A549 (cell line): ENCODE results near the gene DDR2. TPM values are rescaled to one million over a fixed set of nuclear protein-coding genes. Genes with fewer than 3 reads are reported as not detected.

ENCODE experiments used
- ATAC-seq, 2 experiments: fragments of 200-7000 bp in 1 of 2; fragments of >200 bp in 1 of 2; cut with Nextera tagmentation in 1 of 2; cut with Tn5 transposase in 1 of 2; 3 replicates each; pipeline versions ENCODE4 v1.8.0 to v1.9.1; 2018 to 2020; ENCODE audit warnings: mild to moderate bottlenecking in 1 of 2, moderate library complexity in 1 of 2
- CTCF ChIA-PET: fragments of 300-600 bp; sonication (Branson Sonifier 250); formaldehyde crosslinking; extraction: SDS; loops from one replicate; lab custom pipeline; 2021; ENCODE audit warnings: antibody characterized with exemption, inconsistent platforms; lab: Yijun Ruan, JAX
- POLR2A ChIA-PET: fragments of 350-600 bp; formaldehyde crosslinking; extraction: SDS; loops from one replicate; lab custom pipeline; 2021; ENCODE audit warnings: antibody characterized with exemption, inconsistent platforms; lab: Yijun Ruan, JAX
- DNase-seq, 2 experiments: peaks; one replicate each; pipeline versions ENCODE4 v3.0.0 to v3.0.0-alpha.2; 2011 to 2016; ENCODE audit warnings: low read depth in 1 of 2, low spot score in 1 of 2
- FAIRE-seq: peaks from 2 replicates; lab custom pipeline; 2011; peaks lifted over from hg19 to GRCh38; lab: Jason Lieb, UNC
- H3K27ac ChIP-seq, 2 experiments: fragments of >200 bp; sonication (Bioruptor Twin); formaldehyde crosslinking; 3 replicates each; pipeline ENCODE4 v1.5.1; 2016 to 2017
- H3K4me1 ChIP-seq: fragments of >200 bp; sonication (Bioruptor Twin); formaldehyde crosslinking; 3 replicates; pipeline ENCODE4 v1.6.1; 2016
- H3K4me2 ChIP-seq: fragments of >200 bp; sonication (Bioruptor Twin); formaldehyde crosslinking; 3 replicates; pipeline ENCODE4 v1.6.1; 2016
- H3K4me3 ChIP-seq: fragments of >200 bp; sonication (Bioruptor Twin); formaldehyde crosslinking; 3 replicates; pipeline ENCODE4 v1.5.1; 2016
- H3K9me3 ChIP-seq: fragments of >200 bp; sonication (Bioruptor Twin); formaldehyde crosslinking; 3 replicates; pipeline ENCODE4 v1.6.1; 2016
- CBX2 ChIP-seq: fragments of 200-600 bp; sonication (generic); IDR thresholded peaks from 2 replicates; pipeline ENCODE4 v1.6.1; 2016; ENCODE audit warnings: low read depth, mild to moderate bottlenecking, borderline replicate concordance
- CBX8 ChIP-seq: fragments of 200-600 bp; sonication (generic); IDR thresholded peaks from 2 replicates; pipeline ENCODE4 v1.6.1; 2016
- HDAC2 ChIP-seq: fragments of 200-600 bp; sonication (generic); IDR thresholded peaks from 2 replicates; pipeline ENCODE4 v1.6.1; 2016
- HES2 ChIP-seq: fragments of >200 bp; sonication (Bioruptor Twin); formaldehyde crosslinking; IDR thresholded peaks from 2 replicates; pipeline ENCODE4 v1.6.1; 2016
- HOXB13 ChIP-seq: fragments of 250-450 bp; sonication (Bioruptor Pico); IDR thresholded peaks from 2 replicates; pipeline ENCODE4 v1.5.0; 2020; ENCODE audit warnings: low read depth, mild to moderate bottlenecking, moderate library complexity
- HOXB5 ChIP-seq: fragments of 250-450 bp; sonication (Bioruptor Pico); IDR thresholded peaks from 2 replicates; pipeline ENCODE4 v1.5.0; 2020; ENCODE audit warnings: mild to moderate bottlenecking, moderate library complexity
- JUN ChIP-seq, 2 experiments: fragments of >200 bp; sonication (Bioruptor Twin); formaldehyde crosslinking; IDR thresholded peaks; 2 replicates in 1 of 2; 3 replicates in 1 of 2; pipeline ENCODE4 v1.6.1; 2016 to 2017
- JUNB ChIP-seq: fragments of >200 bp; sonication (Bioruptor Twin); formaldehyde crosslinking; IDR thresholded peaks from 2 replicates; pipeline ENCODE4 v1.6.1; 2016
- MAX ChIP-seq: IDR thresholded peaks from 2 replicates; pipeline ENCODE4 v1.6.1; 2012
- NPAS2 ChIP-seq: fragments of 250-450 bp; sonication (Bioruptor Pico); IDR thresholded peaks from 2 replicates; pipeline ENCODE4 v1.8.0; 2022; ENCODE audit warnings: mild to moderate bottlenecking, moderate library complexity, borderline replicate concordance
- RARB ChIP-seq: fragments of 250-450 bp; sonication (Bioruptor Pico); IDR thresholded peaks from 2 replicates; pipeline ENCODE4 v1.8.0; 2021; ENCODE audit warnings: mild to moderate bottlenecking, moderate library complexity
- RFX5 ChIP-seq: fragments of 450-650 bp; IDR thresholded peaks from 2 replicates; pipeline ENCODE4 v1.7.1; 2014; ENCODE audit warnings: antibody characterized with exemption, mild to moderate bottlenecking, moderate library complexity
- SMC3 ChIP-seq: fragments of >200 bp; sonication (Bioruptor Twin); formaldehyde crosslinking; IDR thresholded peaks from 3 replicates; pipeline ENCODE4 v1.6.1; 2018; ENCODE audit warnings: inconsistent platforms
- SREBF2 ChIP-seq: fragments of 450-650 bp; IDR thresholded peaks from 2 replicates; pipeline ENCODE4 v1.6.1; 2014; ENCODE audit warnings: mild to moderate bottlenecking, moderate library complexity
- ZFP36 ChIP-seq: fragments of 450-650 bp; IDR thresholded peaks from 2 replicates; pipeline ENCODE4 v1.6.1; 2014; ENCODE audit warnings: borderline replicate concordance; ENCODE audit not compliant: partially characterized antibody
- ZNF302 ChIP-seq: fragments of 250-450 bp; sonication (Bioruptor Pico); IDR thresholded peaks from 2 replicates; pipeline ENCODE4 v1.9.0; 2021; ENCODE audit warnings: inconsistent platforms, mild to moderate bottlenecking, moderate library complexity
- ZSCAN20 ChIP-seq: fragments of 250-450 bp; sonication (Bioruptor Pico); IDR thresholded peaks from 2 replicates; pipeline ENCODE4 v1.8.0; 2022; ENCODE audit warnings: mild to moderate bottlenecking, moderate library complexity
- WGBS: methylation state at CpG from one replicate; pipeline ENCODE4 v1.1.6; 2017; ENCODE audit errors: missing lambda C conversion rate; 5-methylcytosine and 5-hydroxymethylcytosine counted together
- polyA plus RNA-seq, 4 experiments: library from polyadenylated mRNA; depleted of rRNA in 3 of 4; stranded (reverse); fragments of >200 nt; fragmentation: RNase III in 1 of 4; extraction: RNeasy Plus Mini Kit Qiagen cat#74134 plus additional on column Dnase treatment in 1 of 4; gene quantifications; 2 replicates in 3 of 4; 3 replicates in 1 of 4; pipeline ENCODE4 v1.2.3, GENCODE V29; 2011 to 2017
- TF ChIP-seq, protein P1 (sequence below): fragments of 200-600 bp; sonication (generic); IDR thresholded peaks from 2 replicates; pipeline ENCODE4 v1.6.1; 2016; ENCODE audit warnings: antibody characterized with exemption, mild to moderate bottlenecking, moderate library complexity
- TF ChIP-seq, protein P2 (sequence below): fragments of >200 bp; sonication (Bioruptor Twin); formaldehyde crosslinking; IDR thresholded peaks from 3 replicates; pipeline ENCODE4 v1.6.1; 2016
- TF ChIP-seq, protein P3 (sequence below): fragments of 150-350 bp; IDR thresholded peaks from 2 replicates; pipeline ENCODE4 v1.6.1; 2014; ENCODE audit warnings: low read depth, mild to moderate bottlenecking, low read length

The DDR2 gene
- polyA plus RNA-seq, 2 of the 4 experiments (the other 2 are of a cell fraction), result 0.14 to 0.49 TPM

- Histone ChIP-seq H3K4me1 (peaks cover 10% of the 10 kb centered on the region; the same call in 1 of the 3 replicates), H3K27ac (no peak overlapping the region), H3K4me3 (no peak overlapping the region), H3K9me3 (no peaks in the 10 kb centered on the region), H3K4me2 (no peak overlapping the region)
- POLR2A ChIA-PET, result no interaction called here
- FAIRE-seq (no peak), ATAC-seq (no peak), DNase-seq (no peak)
- CTCF ChIA-PET, result interaction anchor here (0.6 to 1.1 kb wide), 4 partner anchors 9 to 649 kb away, joined by 3 to 4 read pairs (median 3); no protein-coding TSS in a partner anchor
- TF ChIP-seq, protein P1, sequence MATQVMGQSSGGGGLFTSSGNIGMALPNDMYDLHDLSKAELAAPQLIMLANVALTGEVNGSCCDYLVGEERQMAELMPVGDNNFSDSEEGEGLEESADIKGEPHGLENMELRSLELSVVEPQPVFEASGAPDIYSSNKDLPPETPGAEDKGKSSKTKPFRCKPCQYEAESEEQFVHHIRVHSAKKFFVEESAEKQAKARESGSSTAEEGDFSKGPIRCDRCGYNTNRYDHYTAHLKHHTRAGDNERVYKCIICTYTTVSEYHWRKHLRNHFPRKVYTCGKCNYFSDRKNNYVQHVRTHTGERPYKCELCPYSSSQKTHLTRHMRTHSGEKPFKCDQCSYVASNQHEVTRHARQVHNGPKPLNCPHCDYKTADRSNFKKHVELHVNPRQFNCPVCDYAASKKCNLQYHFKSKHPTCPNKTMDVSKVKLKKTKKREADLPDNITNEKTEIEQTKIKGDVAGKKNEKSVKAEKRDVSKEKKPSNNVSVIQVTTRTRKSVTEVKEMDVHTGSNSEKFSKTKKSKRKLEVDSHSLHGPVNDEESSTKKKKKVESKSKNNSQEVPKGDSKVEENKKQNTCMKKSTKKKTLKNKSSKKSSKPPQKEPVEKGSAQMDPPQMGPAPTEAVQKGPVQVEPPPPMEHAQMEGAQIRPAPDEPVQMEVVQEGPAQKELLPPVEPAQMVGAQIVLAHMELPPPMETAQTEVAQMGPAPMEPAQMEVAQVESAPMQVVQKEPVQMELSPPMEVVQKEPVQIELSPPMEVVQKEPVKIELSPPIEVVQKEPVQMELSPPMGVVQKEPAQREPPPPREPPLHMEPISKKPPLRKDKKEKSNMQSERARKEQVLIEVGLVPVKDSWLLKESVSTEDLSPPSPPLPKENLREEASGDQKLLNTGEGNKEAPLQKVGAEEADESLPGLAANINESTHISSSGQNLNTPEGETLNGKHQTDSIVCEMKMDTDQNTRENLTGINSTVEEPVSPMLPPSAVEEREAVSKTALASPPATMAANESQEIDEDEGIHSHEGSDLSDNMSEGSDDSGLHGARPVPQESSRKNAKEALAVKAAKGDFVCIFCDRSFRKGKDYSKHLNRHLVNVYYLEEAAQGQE, result no peak
- TF ChIP-seq CBX2, result no peak
- TF ChIP-seq HOXB13, result no peak
- TF ChIP-seq, protein P2, sequence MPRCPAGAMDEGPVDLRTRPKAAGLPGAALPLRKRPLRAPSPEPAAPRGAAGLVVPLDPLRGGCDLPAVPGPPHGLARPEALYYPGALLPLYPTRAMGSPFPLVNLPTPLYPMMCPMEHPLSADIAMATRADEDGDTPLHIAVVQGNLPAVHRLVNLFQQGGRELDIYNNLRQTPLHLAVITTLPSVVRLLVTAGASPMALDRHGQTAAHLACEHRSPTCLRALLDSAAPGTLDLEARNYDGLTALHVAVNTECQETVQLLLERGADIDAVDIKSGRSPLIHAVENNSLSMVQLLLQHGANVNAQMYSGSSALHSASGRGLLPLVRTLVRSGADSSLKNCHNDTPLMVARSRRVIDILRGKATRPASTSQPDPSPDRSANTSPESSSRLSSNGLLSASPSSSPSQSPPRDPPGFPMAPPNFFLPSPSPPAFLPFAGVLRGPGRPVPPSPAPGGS, result no peak
- no peak for TF ChIP-seq RARB (CRISPR knock-in tag)
- no peak for TF ChIP-seq SMC3
- TF ChIP-seq JUNB, result no peak
- TF ChIP-seq, protein P3, sequence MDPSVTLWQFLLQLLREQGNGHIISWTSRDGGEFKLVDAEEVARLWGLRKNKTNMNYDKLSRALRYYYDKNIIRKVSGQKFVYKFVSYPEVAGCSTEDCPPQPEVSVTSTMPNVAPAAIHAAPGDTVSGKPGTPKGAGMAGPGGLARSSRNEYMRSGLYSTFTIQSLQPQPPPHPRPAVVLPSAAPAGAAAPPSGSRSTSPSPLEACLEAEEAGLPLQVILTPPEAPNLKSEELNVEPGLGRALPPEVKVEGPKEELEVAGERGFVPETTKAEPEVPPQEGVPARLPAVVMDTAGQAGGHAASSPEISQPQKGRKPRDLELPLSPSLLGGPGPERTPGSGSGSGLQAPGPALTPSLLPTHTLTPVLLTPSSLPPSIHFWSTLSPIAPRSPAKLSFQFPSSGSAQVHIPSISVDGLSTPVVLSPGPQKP, result no peak
- no peak for TF ChIP-seq MAX
- WGBS, result 0% methylated on average over 2 of the region's 2 CpGs
Measured at GRCh38 chr1:162667381-162668080, 35.3 kb downstream of the DDR2 start.

- ATAC-seq (peak in 1 of 2 experiments; percentile 41; a peak in 2 of 6 replicates), DNase-seq (no peak), FAIRE-seq (no peak)
- POLR2A ChIA-PET, result no interaction called here
- CTCF ChIA-PET, result interaction anchor here (1.2 kb wide), 1 partner anchor 40 kb away, joined by 4 read pairs; no protein-coding TSS in a partner anchor
- Histone ChIP-seq H3K4me3 (no peak overlapping the region), H3K27ac (peak overlapping the region in 1 of 2 experiments; percentile 31; a peak in 1 of 6 replicates), H3K4me1 (peaks cover 23% of the 10 kb centered on the region; the same call in 2 of the 3 replicates), H3K4me2 (0 out of 3 replicates have a peak overlapping the region, but pooled peaks have one; percentile 14), H3K9me3 (no peaks in the 10 kb centered on the region)
- TF ChIP-seq ZFP36, result no peak
- no peak for TF ChIP-seq SREBF2
- no peak for TF ChIP-seq HDAC2
- TF ChIP-seq JUN (IDR thresholded peaks at IDR 0.05), result no peak
- no peak for TF ChIP-seq SMC3
- TF ChIP-seq HOXB5 (CRISPR knock-in tag), result no peak
- TF ChIP-seq CBX8, result no peak
- TF ChIP-seq ZSCAN20 (CRISPR knock-in tag), result no peak
- no peak for TF ChIP-seq HES2
- TF ChIP-seq NPAS2 (CRISPR knock-in tag), result no peak
- no peak for TF ChIP-seq RFX5
- TF ChIP-seq ZNF302, result no peak
- no peak for TF ChIP-seq MAX
- WGBS, result 46% methylated on average over 8 of the region's 8 CpGs
Measured at GRCh38 chr1:162670928-162671663, 38.8 kb downstream of the DDR2 start.
